ENCODE results near the gene TDRD12. TPM values are rescaled to one million over a fixed set of nuclear protein-coding genes. Genes with fewer than 3 reads are reported as not detected.
"Not testable (repeated sequence)": the region's sequence is repeated elsewhere in the genome, so short reads cannot be mapped to it uniquely, and the experiment has no call there.

TDRD12 gene
- total RNA-seq, 1 experiment from 2014 or later, result 1.3 TPM

DNA sequence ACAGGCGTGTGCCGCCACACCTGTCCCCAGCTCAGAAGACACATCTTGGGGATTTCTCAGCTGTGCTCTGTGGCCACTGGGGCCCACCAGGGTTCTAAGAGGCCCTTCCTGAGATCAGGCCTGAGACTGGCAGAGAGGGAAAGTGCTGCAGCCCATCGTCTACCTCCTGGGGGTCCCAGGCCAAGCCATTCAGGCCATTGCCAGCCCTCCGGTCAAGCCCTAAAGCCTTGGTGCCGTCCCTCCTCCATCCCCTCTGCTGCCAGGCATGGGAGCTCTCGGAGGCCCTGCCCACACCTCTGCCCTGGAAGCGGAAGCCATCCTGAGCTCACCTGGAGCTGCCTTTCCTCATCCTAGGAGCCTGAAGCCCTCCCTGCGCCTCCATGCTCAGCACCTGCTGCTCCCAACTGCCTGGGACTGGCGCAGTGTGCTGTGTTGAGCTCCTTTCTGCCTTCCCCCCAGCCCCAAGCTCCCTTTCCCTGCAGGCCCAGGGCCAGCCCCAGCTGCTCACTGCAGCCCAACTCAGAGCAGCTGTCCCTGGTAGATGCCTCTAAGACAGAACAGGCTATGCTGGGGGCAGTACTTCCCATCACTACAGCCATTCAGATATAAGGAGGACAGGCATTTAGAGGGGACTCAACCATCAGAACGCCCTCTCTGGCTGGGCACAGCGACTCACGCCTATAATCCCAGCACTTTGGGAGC is 147.1 kb downstream of the TDRD12 start (continued):
- TF ChIP-seq, protein P1, sequence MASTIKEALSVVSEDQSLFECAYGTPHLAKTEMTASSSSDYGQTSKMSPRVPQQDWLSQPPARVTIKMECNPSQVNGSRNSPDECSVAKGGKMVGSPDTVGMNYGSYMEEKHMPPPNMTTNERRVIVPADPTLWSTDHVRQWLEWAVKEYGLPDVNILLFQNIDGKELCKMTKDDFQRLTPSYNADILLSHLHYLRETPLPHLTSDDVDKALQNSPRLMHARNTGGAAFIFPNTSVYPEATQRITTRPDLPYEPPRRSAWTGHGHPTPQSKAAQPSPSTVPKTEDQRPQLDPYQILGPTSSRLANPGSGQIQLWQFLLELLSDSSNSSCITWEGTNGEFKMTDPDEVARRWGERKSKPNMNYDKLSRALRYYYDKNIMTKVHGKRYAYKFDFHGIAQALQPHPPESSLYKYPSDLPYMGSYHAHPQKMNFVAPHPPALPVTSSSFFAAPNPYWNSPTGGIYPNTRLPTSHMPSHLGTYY (CRISPR knock-in tag; IDR thresholded peaks at IDR 0.05), result no peak
- TF ChIP-seq, protein P2, sequence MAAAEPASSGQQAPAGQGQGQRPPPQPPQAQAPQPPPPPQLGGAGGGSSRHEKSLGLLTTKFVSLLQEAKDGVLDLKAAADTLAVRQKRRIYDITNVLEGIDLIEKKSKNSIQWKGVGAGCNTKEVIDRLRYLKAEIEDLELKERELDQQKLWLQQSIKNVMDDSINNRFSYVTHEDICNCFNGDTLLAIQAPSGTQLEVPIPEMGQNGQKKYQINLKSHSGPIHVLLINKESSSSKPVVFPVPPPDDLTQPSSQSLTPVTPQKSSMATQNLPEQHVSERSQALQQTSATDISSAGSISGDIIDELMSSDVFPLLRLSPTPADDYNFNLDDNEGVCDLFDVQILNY (CRISPR knock-in tag; IDR thresholded peaks at IDR 0.05), result no peak
- no peak for TF ChIP-seq ELF4 (CRISPR knock-in tag; IDR thresholded peaks at IDR 0.05; ENCODE audit: low read depth)

DNA sequence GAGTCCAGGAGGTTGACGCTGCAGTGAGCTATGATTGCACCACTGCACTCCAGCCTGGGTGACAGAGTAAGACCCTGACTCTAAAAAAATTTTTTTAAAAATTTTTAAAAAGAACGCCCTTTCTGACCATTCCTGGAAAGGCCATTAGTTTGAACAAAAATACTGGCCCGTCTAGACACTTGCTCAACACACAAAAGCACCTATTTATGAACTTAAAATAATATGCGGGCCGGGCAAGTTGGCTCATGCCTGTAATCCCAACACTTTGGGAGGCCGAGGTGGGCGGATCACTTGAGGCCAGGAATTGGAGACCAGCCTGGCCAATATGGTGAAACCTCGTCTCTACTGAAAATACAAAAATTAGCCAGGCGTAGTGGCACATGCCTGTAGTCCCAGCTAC is 147.9 kb downstream of the TDRD12 start:
- DNase-seq (ENCODE audit: low spot score); ATAC-seq; H3K9me3 Mint-ChIP-seq; H3K4me3 Mint-ChIP-seq; H3K27me3 Mint-ChIP-seq (ENCODE audit: low read depth); H3K27ac Mint-ChIP-seq; H3K36me3 Mint-ChIP-seq; POLR2A ChIA-PET; CTCF ChIA-PET: not testable (repeated sequence)
- H3K4me1 Mint-ChIP-seq, result 0 out of 2 replicates have a peak, but pooled peaks cover 11% of the 10 kb centered on the region

DNA sequence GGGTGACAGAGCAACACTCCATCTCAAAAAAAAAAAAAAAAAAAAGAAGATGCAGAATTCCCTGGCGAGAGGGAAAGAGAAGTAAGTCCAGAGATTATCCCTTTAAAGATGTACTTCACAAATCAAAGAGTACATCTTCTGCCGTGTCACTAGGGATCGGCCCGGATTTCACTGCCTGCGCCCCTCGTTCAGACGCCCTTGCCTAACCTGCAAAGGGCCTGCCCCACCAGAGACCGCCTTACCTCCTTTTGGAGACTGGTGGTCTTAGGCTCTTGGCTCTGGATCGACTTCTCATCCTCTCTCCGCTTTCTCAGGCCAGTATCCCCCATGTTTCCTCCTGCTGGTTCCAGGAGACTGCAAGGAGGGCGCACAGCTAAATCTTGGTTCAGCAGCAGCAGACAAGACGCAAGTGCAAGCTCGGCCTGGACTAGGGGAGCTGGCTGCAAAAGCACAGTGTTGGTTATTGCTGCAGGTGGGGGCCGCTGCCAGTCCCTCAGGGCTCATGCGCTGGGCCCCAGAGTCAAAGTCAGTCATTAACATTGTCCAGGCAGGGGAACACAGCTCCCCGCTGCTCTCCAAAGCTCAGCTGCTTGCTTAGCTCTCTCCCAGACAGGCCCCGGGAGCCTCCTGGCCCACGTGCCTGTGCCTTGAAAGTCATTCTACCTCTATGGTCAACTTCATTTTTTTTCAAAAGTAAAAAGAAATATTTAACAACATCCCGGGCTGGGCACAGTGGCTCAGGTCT is 148.8 kb downstream of the TDRD12 start:
- ChIA-PET CTCF (no interaction called here), POLR2A (no interaction called here)
- no peak for TF ChIP-seq SOX15 (CRISPR knock-in tag; IDR thresholded peaks at IDR 0.05)
- TF ChIP-seq ZNF671 (CRISPR knock-in tag; IDR thresholded peaks at IDR 0.05), result no peak
- TF ChIP-seq ZNF532 (CRISPR knock-in tag; IDR thresholded peaks at IDR 0.05; ENCODE audit: borderline replicate concordance), result no peak
- TF ChIP-seq ZNF281 (CRISPR knock-in tag; IDR thresholded peaks at IDR 0.05), result no peak
- TF ChIP-seq, protein P3, sequence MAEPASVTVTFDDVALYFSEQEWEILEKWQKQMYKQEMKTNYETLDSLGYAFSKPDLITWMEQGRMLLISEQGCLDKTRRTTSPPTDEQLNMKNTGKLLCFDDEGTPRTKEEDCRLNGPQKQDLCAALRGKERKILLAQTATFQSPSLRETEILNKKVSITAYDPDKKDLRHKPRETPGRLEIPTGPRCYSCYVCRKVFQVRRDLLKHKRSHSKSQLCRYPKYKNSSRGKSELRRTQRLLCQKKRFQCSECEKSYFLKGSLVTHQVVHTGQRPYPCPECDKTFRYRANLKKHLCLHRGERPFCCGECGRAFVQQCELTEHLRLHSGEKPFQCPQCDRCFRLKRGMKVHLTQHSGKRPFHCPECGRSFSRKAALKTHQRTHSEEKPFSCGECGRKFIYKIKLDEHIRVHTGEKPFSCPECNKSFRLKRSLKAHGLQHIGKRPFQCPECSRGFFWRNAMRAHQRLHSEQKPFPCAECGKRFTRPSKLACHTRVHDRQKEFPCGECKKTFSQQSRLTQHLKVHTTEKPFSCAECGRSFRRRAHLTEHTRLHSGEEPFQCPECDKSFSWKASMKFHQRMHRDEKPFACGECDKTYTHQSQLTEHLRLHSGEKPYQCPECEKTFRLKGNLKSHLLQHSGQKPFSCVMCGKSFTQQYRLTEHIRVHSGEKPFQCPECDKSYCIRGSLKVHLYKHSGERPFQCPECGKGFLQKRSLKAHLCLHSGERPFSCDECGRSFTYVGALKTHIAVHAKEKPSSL (CRISPR knock-in tag; conservative IDR thresholded peaks at IDR 0.05), result no peak
- TF ChIP-seq IRF2 (CRISPR knock-in tag; IDR thresholded peaks at IDR 0.05; ENCODE audit: borderline replicate concordance, low read depth), result no peak
- no peak for TF ChIP-seq NFATC4 (CRISPR knock-in tag; IDR thresholded peaks at IDR 0.05)
- TF ChIP-seq MXD4 (CRISPR knock-in tag; IDR thresholded peaks at IDR 0.05; ENCODE audit: borderline replicate concordance), result no peak
- no peak for TF ChIP-seq ZBTB21 (CRISPR knock-in tag; IDR thresholded peaks at IDR 0.05; ENCODE audit: borderline replicate concordance)
- no peak for TF ChIP-seq ZNF138 (CRISPR knock-in tag; conservative IDR thresholded peaks at IDR 0.05)
- no peak for TF ChIP-seq RELA (CRISPR knock-in tag; IDR thresholded peaks at IDR 0.05; ENCODE audit: borderline replicate concordance)
- no peak for TF ChIP-seq ZNF423 (CRISPR knock-in tag; IDR thresholded peaks at IDR 0.05)
- TF ChIP-seq MYBL2 (CRISPR knock-in tag; IDR thresholded peaks at IDR 0.05), result no peak
- no peak for TF ChIP-seq ATF1 (CRISPR knock-in tag; IDR thresholded peaks at IDR 0.05)
- TF ChIP-seq FOXP1 (CRISPR knock-in tag; IDR thresholded peaks at IDR 0.05; ENCODE audit: borderline replicate concordance), result no peak
- Mint-ChIP-seq H3K4me1 (peaks cover 17% of the 10 kb centered on the region), H3K36me3 (no peaks in the 10 kb centered on the region; the same call in 1 of the 2 replicates), H3K9me3 (peaks cover 8% of the 10 kb centered on the region), H3K27me3 (ENCODE audit: low read depth) (no peaks in the 10 kb centered on the region), H3K27ac (no peak overlapping the region; the same call in 1 of the 2 replicates), H3K4me3 (no peak overlapping the region)
- DNase-seq (ENCODE audit: low spot score) (no peak), ATAC-seq (no peak)
